ENCODE measurements around the gene CAPN14. TPM values are rescaled to one million over a fixed set of nuclear protein-coding genes. Genes with fewer than 3 reads are reported as not detected.

The CAPN14 gene
- total and polyA plus RNA-seq, 2 experiments from 2014 or later = 0.06 to 0.33 TPM

DNA sequence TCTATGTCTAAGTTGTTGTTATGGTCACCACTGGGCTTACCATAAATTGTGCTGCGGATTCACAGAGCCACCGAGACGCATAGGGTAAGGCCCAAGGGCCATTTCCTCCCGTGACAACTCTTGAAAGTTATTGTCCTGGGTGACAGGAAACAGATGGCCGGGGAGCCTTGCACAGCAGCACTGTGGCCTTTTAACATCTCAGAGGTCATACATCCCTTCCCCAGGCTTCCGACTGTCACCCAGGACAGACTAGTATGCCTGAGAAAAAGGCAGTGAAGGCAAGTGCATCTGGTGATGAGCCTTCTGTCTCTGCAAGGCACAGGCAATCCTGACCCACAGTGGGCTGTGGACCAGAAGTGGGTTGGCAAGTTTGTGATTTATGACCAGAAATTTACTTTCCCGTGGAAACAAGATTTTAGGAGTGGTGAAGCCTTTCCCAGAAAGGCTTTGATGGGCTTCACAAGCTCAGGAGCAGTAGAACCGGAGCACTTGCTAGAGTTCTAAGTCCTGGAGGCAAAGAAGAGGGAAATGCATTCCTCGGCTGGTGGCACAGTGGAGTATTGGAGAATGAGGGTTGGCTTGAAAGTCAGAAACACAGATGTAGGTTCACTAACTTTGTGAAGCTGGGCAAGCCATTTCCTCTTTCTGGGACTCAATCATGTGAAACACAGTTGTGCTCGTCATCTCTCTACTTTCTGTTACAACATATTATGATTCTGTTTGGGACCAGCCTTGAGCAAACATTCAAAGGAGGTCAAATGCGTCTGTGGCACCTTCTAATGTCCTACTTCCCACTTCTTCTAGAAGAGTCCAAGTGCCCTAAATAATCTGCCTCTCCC, 2.0 kb upstream of the CAPN14 start:
- peak overlapping the region; percentile 45 for H3K27ac ChIP-seq
- no peaks in the 10 kb centered on the region for H4K20me1 ChIP-seq (ENCODE audit: insufficient read depth, poor library complexity, severe bottlenecking)
- peaks cover 5% of the 10 kb centered on the region for H3K27me3 ChIP-seq
- H2AFZ ChIP-seq = no peak overlapping the region
- TF ChIP-seq EZH2phosphoT487 (IDR thresholded peaks at IDR 0.05; ENCODE audit: low read depth, severe bottlenecking, unreplicated experiment) (no peak), EZH2 (IDR thresholded peaks at IDR 0.05; ENCODE audit: borderline replicate concordance) (no peak)
- TF ChIP-seq, protein P1, sequence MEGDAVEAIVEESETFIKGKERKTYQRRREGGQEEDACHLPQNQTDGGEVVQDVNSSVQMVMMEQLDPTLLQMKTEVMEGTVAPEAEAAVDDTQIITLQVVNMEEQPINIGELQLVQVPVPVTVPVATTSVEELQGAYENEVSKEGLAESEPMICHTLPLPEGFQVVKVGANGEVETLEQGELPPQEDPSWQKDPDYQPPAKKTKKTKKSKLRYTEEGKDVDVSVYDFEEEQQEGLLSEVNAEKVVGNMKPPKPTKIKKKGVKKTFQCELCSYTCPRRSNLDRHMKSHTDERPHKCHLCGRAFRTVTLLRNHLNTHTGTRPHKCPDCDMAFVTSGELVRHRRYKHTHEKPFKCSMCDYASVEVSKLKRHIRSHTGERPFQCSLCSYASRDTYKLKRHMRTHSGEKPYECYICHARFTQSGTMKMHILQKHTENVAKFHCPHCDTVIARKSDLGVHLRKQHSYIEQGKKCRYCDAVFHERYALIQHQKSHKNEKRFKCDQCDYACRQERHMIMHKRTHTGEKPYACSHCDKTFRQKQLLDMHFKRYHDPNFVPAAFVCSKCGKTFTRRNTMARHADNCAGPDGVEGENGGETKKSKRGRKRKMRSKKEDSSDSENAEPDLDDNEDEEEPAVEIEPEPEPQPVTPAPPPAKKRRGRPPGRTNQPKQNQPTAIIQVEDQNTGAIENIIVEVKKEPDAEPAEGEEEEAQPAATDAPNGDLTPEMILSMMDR (IDR thresholded peaks at IDR 0.05; ENCODE audit: poor library complexity) = no peak
- DNase-seq (ENCODE audit: low spot score) = no peak
- no peaks in the 10 kb centered on the region for H3K9me2 ChIP-seq (replicated peaks; ENCODE audit: insufficient read depth)
- no peak overlapping the region for H3K4me3 ChIP-seq
- no peaks in the 10 kb centered on the region for H3K79me2 ChIP-seq
- no peaks in the 10 kb centered on the region for H3K36me3 ChIP-seq (replicated peaks; ENCODE audit: insufficient read depth, low read depth)
- H3K9me3 ChIP-seq (ENCODE audit: low read depth) = no peaks in the 10 kb centered on the region
- no peaks in the 10 kb centered on the region for H3K4me1 ChIP-seq (ENCODE audit: insufficient read depth)
- WGBS (ENCODE audit: low lambda C conversion rate, missing lambda C conversion rate) = 67% methylated on average over 11 of the region's 11 CpGs
- peak overlapping the region; percentile 13 for H3K4me2 ChIP-seq

DNA sequence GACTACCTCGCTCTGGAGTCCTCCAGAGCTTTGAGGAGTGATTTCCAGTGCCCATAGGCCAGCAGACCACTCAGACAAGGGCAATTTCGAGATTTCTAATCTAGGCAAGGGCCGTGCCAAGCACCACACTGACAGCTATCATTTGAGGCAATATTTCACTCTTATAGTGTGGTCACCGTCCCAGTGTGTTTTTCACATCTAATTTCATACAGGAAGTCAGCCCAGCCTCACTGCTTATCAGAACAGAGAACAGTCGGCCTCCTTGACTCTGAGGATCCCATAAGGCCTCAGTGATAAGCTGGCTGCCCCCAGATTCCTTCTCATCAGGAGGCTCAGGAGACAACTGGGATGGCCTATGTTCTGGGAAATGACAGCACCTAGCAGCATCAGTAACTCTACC, 581 bp downstream of the CAPN14 start:
- Histone ChIP-seq H2AFZ (no peak overlapping the region), H3K4me3 (no peak overlapping the region), H3K36me3 (replicated peaks; ENCODE audit: insufficient read depth, low read depth) (no peaks in the 10 kb centered on the region), H3K27me3 (no peaks in the 10 kb centered on the region), H3K4me1 (ENCODE audit: insufficient read depth) (no peaks in the 10 kb centered on the region), H3K9me3 (ENCODE audit: low read depth) (no peaks in the 10 kb centered on the region), H3K27ac (no peak overlapping the region), H3K79me2 (no peaks in the 10 kb centered on the region), H3K9me2 (replicated peaks; ENCODE audit: insufficient read depth) (no peaks in the 10 kb centered on the region), H3K4me2 (no peak overlapping the region), H4K20me1 (ENCODE audit: insufficient read depth, poor library complexity, severe bottlenecking) (no peaks in the 10 kb centered on the region)
- TF ChIP-seq, protein P1 (IDR thresholded peaks at IDR 0.05; ENCODE audit: poor library complexity) = no peak
- TF ChIP-seq EZH2phosphoT487 (IDR thresholded peaks at IDR 0.05; ENCODE audit: low read depth, severe bottlenecking, unreplicated experiment) = no peak
- TF ChIP-seq EZH2 (IDR thresholded peaks at IDR 0.05; ENCODE audit: borderline replicate concordance) = no peak
- no peak for DNase-seq (ENCODE audit: low spot score)
- 81% methylated on average over 5 of the region's 5 CpGs for WGBS (ENCODE audit: low lambda C conversion rate, missing lambda C conversion rate)

DNA sequence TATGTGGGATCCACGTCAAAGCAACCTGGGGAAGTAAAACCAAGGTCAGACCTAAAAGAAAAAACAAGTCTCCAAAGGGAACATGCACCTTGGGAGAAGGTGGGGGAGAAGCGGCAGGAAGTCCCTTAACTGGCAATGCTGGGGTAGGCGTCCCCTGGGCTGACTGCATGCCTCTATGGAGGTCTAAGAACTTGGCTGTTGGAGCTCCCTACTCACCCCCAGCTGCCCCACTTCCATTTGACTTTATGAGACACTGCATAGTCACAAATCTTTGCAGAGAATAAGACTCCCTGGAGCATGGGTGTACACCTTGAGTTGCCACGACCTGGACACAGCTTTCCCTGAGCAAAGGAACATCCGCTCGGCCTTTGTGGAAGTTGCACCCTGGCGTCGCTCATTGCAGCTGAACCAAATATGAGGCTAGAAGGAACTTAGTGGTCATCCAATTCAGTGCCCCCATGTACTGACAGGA, 2.8 kb downstream of the CAPN14 start:
- no peak overlapping the region for H2AFZ ChIP-seq
- no peaks in the 10 kb centered on the region for H3K4me1 ChIP-seq (ENCODE audit: insufficient read depth)
- H3K9me3 ChIP-seq (ENCODE audit: low read depth) = no peaks in the 10 kb centered on the region
- TF ChIP-seq, protein P1 (IDR thresholded peaks at IDR 0.05; ENCODE audit: poor library complexity) = no peak
- TF ChIP-seq EZH2phosphoT487 (IDR thresholded peaks at IDR 0.05; ENCODE audit: low read depth, severe bottlenecking, unreplicated experiment) (no peak), EZH2 (IDR thresholded peaks at IDR 0.05; ENCODE audit: borderline replicate concordance) (no peak)
- H3K36me3 ChIP-seq (replicated peaks; ENCODE audit: insufficient read depth, low read depth) = no peaks in the 10 kb centered on the region
- H3K27ac ChIP-seq = no peak overlapping the region
- no peak overlapping the region for H3K4me2 ChIP-seq
- H3K4me3 ChIP-seq = no peak overlapping the region
- WGBS (ENCODE audit: low lambda C conversion rate, missing lambda C conversion rate) = 92% methylated on average over 8 of the region's 8 CpGs
- no peaks in the 10 kb centered on the region for H3K79me2 ChIP-seq
- H3K9me2 ChIP-seq (replicated peaks; ENCODE audit: insufficient read depth) = no peaks in the 10 kb centered on the region
- no peaks in the 10 kb centered on the region for H3K27me3 ChIP-seq
- DNase-seq (ENCODE audit: low spot score) = no peak
- H4K20me1 ChIP-seq (ENCODE audit: insufficient read depth, poor library complexity, severe bottlenecking) = no peaks in the 10 kb centered on the region
